IMR-90 (cell line): ENCODE data around the gene PTRHD1. TPM values are rescaled to one million over a fixed set of nuclear protein-coding genes. Genes with fewer than 3 reads are reported as not detected.

Experiments used
- ATAC-seq: fragments of 200-7000 bp; cut with Tn5 transposase; 2 replicates; pipeline ENCODE4 v1.9.1; 2020; ENCODE audit warnings: low read depth, mild to moderate bottlenecking, moderate library complexity
- BruUV-seq: library from RNA; stranded (reverse); fragments of 400-500 nt; replicated peaks from 2 replicates; lab custom pipeline; 2021; lab: Mats Ljungman, UMichigan
- CTCF ChIA-PET: fragments of 300-600 bp; formaldehyde crosslinking; extraction: SDS; loops from one replicate; lab custom pipeline; 2021; ENCODE audit warnings: antibody characterized with exemption; lab: Yijun Ruan, JAX
- POLR2A ChIA-PET: fragments of 300-600 bp; sonication (Branson Sonifier 250); formaldehyde crosslinking; loops from one replicate; lab custom pipeline; 2022; ENCODE audit warnings: antibody characterized with exemption; ENCODE audit not compliant: unreplicated experiment; lab: Charles Lee
- DNase-seq: peaks from one replicate; pipeline ENCODE4 v3.0.0; 2013
- H2AFZ ChIP-seq: replicated peaks from 2 replicates; pipeline ENCODE3; 2013; ENCODE audit warnings: low read length, mild to moderate bottlenecking; ENCODE audit not compliant: poor library complexity
- H2AK5ac ChIP-seq: 2 replicates; pipeline ENCODE4 v1.6.1; 2013; ENCODE audit warnings: low read depth, low read length, inconsistent platforms
- H2AK9ac ChIP-seq: replicated peaks from 2 replicates; pipeline ENCODE3; 2013; ENCODE audit warnings: mild to moderate bottlenecking, low read depth, low read length, moderate library complexity; ENCODE audit not compliant: poor library complexity
- H2BK120ac ChIP-seq: 2 replicates; pipeline ENCODE4 v1.6.1; 2013; ENCODE audit warnings: low read depth, low read length, inconsistent platforms
- H2BK15ac ChIP-seq: 3 replicates; pipeline ENCODE4 v1.6.1; 2013; ENCODE audit warnings: low read depth, low read length, inconsistent platforms
- H2BK20ac ChIP-seq: 2 replicates; pipeline ENCODE4 v1.6.1; 2013; ENCODE audit warnings: low read depth, mild to moderate bottlenecking, inconsistent platforms, low read length, moderate library complexity
- H2BK5ac ChIP-seq: 2 replicates; pipeline ENCODE4 v1.6.1; 2013; ENCODE audit warnings: mild to moderate bottlenecking, low read depth, low read length, inconsistent platforms; ENCODE audit not compliant: poor library complexity, severe bottlenecking
- H3K14ac ChIP-seq: replicated peaks from 2 replicates; pipeline ENCODE4 v1.6.1; 2013; ENCODE audit warnings: low read depth, low read length, inconsistent platforms
- H3K18ac ChIP-seq: 2 replicates; pipeline ENCODE4 v1.6.1; 2013; ENCODE audit warnings: low read depth, low read length, control low read depth
- H3K23ac ChIP-seq: 2 replicates; pipeline ENCODE4 v1.6.1; 2013; ENCODE audit warnings: low read depth, low read length, inconsistent platforms
- H3K27ac ChIP-seq: 2 replicates; pipeline ENCODE4 v1.5.1; 2013; ENCODE audit warnings: mild to moderate bottlenecking, control low read depth, low read length; ENCODE audit not compliant: insufficient read depth
- H3K27me3 ChIP-seq: 2 replicates; pipeline ENCODE4 v1.6.1; 2013; ENCODE audit warnings: low read length; ENCODE audit not compliant: control insufficient read depth, insufficient read depth
- H3K36me3 ChIP-seq: 2 replicates; pipeline ENCODE4 v1.6.1; 2013; ENCODE audit warnings: low read length, mixed read lengths; ENCODE audit not compliant: control insufficient read depth, insufficient read depth
- H3K4ac ChIP-seq: 2 replicates; pipeline ENCODE4 v1.6.1; 2013; ENCODE audit warnings: low read depth, low read length, inconsistent platforms
- H3K4me1 ChIP-seq: 2 replicates; pipeline ENCODE4 v1.6.1; 2013; ENCODE audit warnings: low read length, mixed read lengths; ENCODE audit not compliant: control insufficient read depth, insufficient read depth
- H3K4me2 ChIP-seq: 2 replicates; pipeline ENCODE4 v1.6.1; 2013; ENCODE audit warnings: low read depth, mild to moderate bottlenecking, control low read depth, low read length, moderate library complexity
- H3K4me3 ChIP-seq: 2 replicates; pipeline ENCODE4 v1.5.1; 2013; ENCODE audit warnings: low read depth, mild to moderate bottlenecking, control low read depth, low read length, moderate library complexity; ENCODE audit not compliant: insufficient read depth
- H3K56ac ChIP-seq: 2 replicates; pipeline ENCODE4 v1.6.1; 2013; ENCODE audit warnings: low read length, inconsistent platforms; ENCODE audit not compliant: insufficient read depth; ENCODE audit errors: extremely low read depth
- H3K79me1 ChIP-seq, 2 experiments: 2 replicates each; pipeline ENCODE4 v1.6.1; 2013; ENCODE audit warnings: low read length in 2 of 2, inconsistent platforms in 1 of 2, low read depth in 1 of 2
- H3K9ac ChIP-seq: 2 replicates; pipeline ENCODE4 v1.6.1; 2013; ENCODE audit warnings: low read depth, low read length, control low read depth
- H3K9me1 ChIP-seq: 2 replicates; pipeline ENCODE4 v1.6.1; 2013; ENCODE audit warnings: low read length, inconsistent platforms; ENCODE audit not compliant: insufficient read depth
- H3K9me3 ChIP-seq: 2 replicates; pipeline ENCODE4 v1.6.1; 2013; ENCODE audit warnings: low read length; ENCODE audit not compliant: control insufficient read depth, insufficient read depth
- H4K20me1 ChIP-seq: 2 replicates; pipeline ENCODE4 v1.6.1; 2013; ENCODE audit warnings: low read length, inconsistent platforms; ENCODE audit not compliant: insufficient read depth
- H4K5ac ChIP-seq: 2 replicates; pipeline ENCODE4 v1.6.1; 2013; ENCODE audit warnings: mild to moderate bottlenecking, low read depth, low read length, control low read depth
- H4K8ac ChIP-seq, 2 experiments: 2 replicates each; pipeline ENCODE4 v1.6.1; 2013; ENCODE audit warnings: low read depth in 2 of 2, low read length in 2 of 2, control low read depth in 1 of 2, inconsistent platforms in 1 of 2
- H4K91ac ChIP-seq: 2 replicates; pipeline ENCODE4 v1.6.1; 2013; ENCODE audit warnings: low read depth, low read length, inconsistent platforms; ENCODE audit not compliant: insufficient read depth
- BHLHE40 ChIP-seq: fragments of 150-350 bp; IDR thresholded peaks from 2 replicates; pipeline ENCODE4 v1.6.1; 2016; ENCODE audit warnings: mild to moderate bottlenecking, low read depth, low read length
- CHD1 ChIP-seq: IDR thresholded peaks from 2 replicates; pipeline ENCODE4 v1.6.1; 2012; ENCODE audit warnings: low read depth, low read length, improper control_type of control experiment
- ELK1 ChIP-seq: fragments of 150-350 bp; IDR thresholded peaks from 2 replicates; pipeline ENCODE4 v1.6.1; 2016; ENCODE audit warnings: low read depth, mild to moderate bottlenecking, low read length, moderate library complexity, borderline replicate concordance
- MAZ ChIP-seq: IDR thresholded peaks from 2 replicates; pipeline ENCODE4 v1.6.1; 2012; ENCODE audit warnings: low read depth, mild to moderate bottlenecking, low read length, improper control_type of control experiment, moderate library complexity, borderline replicate concordance
- NFE2L2 ChIP-seq: fragments of 150-350 bp; IDR thresholded peaks from 2 replicates; pipeline ENCODE4 v1.6.1; 2016; ENCODE audit warnings: low read depth, mild to moderate bottlenecking, low read length
- POLR2A ChIP-seq: IDR thresholded peaks from 2 replicates; pipeline ENCODE4 v1.6.1; 2012; ENCODE audit warnings: mild to moderate bottlenecking, low read depth, low read length
- RCOR1 ChIP-seq: IDR thresholded peaks from 2 replicates; pipeline ENCODE4 v1.6.1; 2012; ENCODE audit warnings: mild to moderate bottlenecking, low read length, improper control_type of control experiment; ENCODE audit not compliant: insufficient replicate concordance
- USF2 ChIP-seq: fragments of 150-350 bp; IDR thresholded peaks from 2 replicates; pipeline ENCODE4 v1.6.1; 2017; ENCODE audit warnings: mild to moderate bottlenecking, antibody characterized with exemption, low read length, low read depth
- WGBS, 2 experiments: methylation state at CpG; one replicate each; pipeline versions ENCODE4 v1.1.5 to v1.1.7; 2013; ENCODE audit warnings: missing lambda C conversion rate in 2 of 2; ENCODE audit not compliant: insufficient read length in 1 of 2; ENCODE audit errors: extremely low coverage in 2 of 2; 5-methylcytosine and 5-hydroxymethylcytosine counted together
- dilution Hi-C: fragments of 300-500 bp; cut with HindIII; formaldehyde crosslinking; loops from one replicate; pipeline ENCODE4 v1.14.3; 2018; ENCODE audit warnings: low sequenced_read_pairs; ENCODE audit not compliant: unreplicated experiment
- in situ Hi-C: fragments of 300-500 bp; cut with MboI; formaldehyde crosslinking; loops from 3 replicates; pipeline ENCODE4 v1.14.3; 2019; ENCODE audit warnings: low sequenced_read_pairs, inconsistent platforms, mixed read lengths
- intact Hi-C: fragments of 100-400 bp; cut with micrococcal nuclease; formaldehyde crosslinking; loops from 2 replicates; pipeline ENCODE4 v1.10.0; 2022
- polyA plus RNA-seq, 3 experiments: library from polyadenylated mRNA; depleted of rRNA; stranded (reverse); fragments of >200 nt; gene quantifications; 2 replicates each; pipeline ENCODE4 v1.2.3, GENCODE V29; 2012; ENCODE audit warnings: low replicate concordance in 1 of 3
- total RNA-seq: library from RNA; depleted of rRNA; stranded (reverse); fragments of >200 nt; gene quantifications from 2 replicates; pipeline ENCODE4 v1.2.3, GENCODE V29; 2012

PTRHD1 gene
- total and polyA plus RNA-seq, 2 of the 4 experiments (the other 2 are of a cell fraction), result 11.7 to 30.9 TPM

- dilution Hi-C loops (no loop called here), in situ Hi-C loops (no loop called here), intact Hi-C loops (no loop called here)
- Histone ChIP-seq H3K4me1 (peaks cover 6% of the 10 kb centered on the region), H3K9me3 (no peaks in the 10 kb centered on the region), H3K56ac (no peak overlapping the region), H3K9ac (no peak overlapping the region), H2AFZ (no peak overlapping the region), H4K5ac (no peak overlapping the region), H3K79me1 (no peaks in the 10 kb centered on the region), H3K4me2 (no peak overlapping the region; the same call in 1 of the 2 replicates), H3K4ac (no peak overlapping the region), H3K27me3 (no peaks in the 10 kb centered on the region), H2BK120ac (no peak overlapping the region), H2BK5ac (no peak overlapping the region), H3K4me3 (no peak overlapping the region), H2BK15ac (no peak overlapping the region), H2AK9ac (no peak overlapping the region), H3K9me1 (peaks cover 6% of the 10 kb centered on the region; the same call in 1 of the 2 replicates), H4K8ac (no peak overlapping the region), H4K20me1 (no peaks in the 10 kb centered on the region), H3K23ac (no peak overlapping the region), H3K27ac (no peak overlapping the region), H3K14ac (peak overlapping the region; percentile 5; the same call in 1 of the 2 replicates), H4K91ac (no peak overlapping the region), H3K18ac (no peak overlapping the region), H2AK5ac (no peak overlapping the region), H2BK20ac (no peak overlapping the region), H3K36me3 (peaks cover 9% of the 10 kb centered on the region)
- ChIA-PET POLR2A (interaction anchor here (1.5 kb wide), 1 partner anchor 31 kb away, joined by 5 read pairs; no protein-coding TSS in a partner anchor), CTCF (no interaction called here)
- no peak for TF ChIP-seq POLR2A
- no peak for TF ChIP-seq MAZ
- no peak for TF ChIP-seq ELK1
- no peak for TF ChIP-seq BHLHE40
- no peak for TF ChIP-seq RCOR1
- no peak for TF ChIP-seq USF2
- no peak for TF ChIP-seq CHD1
- TF ChIP-seq NFE2L2, result no peak
- no TSS peak for BruUV-seq
- ATAC-seq (no peak), DNase-seq (no peak)
- WGBS, 2 experiments, result no CpG with 5 or more reads among the region's 5 CpGs
Measured at GRCh38 chr2:24761866-24762265, 31.3 kb downstream of the PTRHD1 start.
